Activated CD4-positive, alpha-beta T cell treated with anti-CD3 and anti-CD28 coated beads for 24 hours (primary cell): ENCODE results near the gene TANC1.

Experiments
- DNase-seq, 2 donors: peaks; one replicate each; pipeline ENCODE4 v3.0.0-alpha.2; 2020; ENCODE audit warnings: low read depth in 2 of 2

The TANC1 gene

DNA sequence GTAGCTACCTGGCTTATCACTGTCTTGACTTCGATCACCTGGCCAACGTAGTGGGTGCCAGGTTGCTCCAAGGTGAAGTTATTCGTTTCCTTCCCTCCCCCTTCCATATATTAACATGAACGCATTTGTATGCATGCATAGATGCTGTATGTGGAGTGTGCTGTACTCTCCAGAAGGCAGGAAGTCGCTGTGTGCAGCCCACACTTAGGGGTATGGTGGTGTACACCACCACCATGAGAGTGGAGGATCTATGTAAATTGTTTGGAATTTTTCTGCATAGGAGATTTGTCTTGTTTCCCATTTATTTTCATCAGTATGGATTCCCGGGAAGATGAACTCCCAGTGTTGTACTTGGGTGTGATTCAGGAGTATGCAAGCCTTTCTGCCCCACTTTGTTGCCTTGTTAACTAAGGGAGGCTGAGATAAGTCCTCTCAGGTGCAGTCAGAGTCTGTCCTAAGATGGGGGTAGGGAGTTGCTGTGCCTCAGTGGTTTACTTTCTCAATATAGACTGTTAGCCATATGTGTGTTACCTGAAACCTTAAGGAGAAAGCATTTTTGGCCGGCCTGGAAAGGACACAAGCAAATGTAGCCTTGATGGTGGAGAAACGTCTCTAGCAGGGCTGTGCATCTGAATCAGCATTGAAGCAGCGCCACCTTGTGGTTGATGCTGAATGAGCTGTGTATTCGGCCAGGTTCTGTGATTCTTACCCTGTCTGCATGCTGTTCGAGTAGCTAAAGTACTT is 149.8 kb downstream of the TANC1 start:
- DNase-seq: peak; percentile 69 to 73

DNA sequence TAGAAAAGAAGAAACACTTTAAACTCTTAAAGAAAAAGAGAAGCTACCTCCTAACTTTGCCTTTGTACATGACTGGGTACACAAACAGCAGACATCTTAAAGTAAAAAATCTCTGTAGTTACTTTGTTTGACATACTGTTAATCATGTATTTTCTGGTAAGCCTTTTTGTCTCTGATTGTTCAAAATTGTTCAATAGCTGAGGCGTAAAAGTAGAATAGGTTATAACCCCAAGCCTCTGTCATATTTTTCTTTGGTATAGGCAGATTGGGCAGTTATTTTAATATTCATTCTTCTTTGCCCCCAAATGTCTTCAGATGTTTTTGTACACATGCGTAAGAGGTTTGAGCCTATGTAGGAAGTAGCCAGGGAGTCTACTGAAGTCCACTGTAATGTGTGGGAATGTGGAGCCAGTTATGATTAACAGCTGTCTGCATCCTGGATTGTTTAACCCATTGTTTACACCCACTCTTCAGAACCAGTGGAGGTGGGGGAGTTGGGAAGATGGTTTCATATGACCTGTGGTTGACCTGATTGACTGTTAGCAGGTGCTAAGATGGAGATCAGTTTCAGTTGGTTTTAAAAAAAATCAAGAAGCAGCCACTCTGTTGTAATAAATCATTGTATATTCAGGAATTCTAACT is 150.5 kb downstream of the TANC1 start:
- no peak for DNase-seq

DNA sequence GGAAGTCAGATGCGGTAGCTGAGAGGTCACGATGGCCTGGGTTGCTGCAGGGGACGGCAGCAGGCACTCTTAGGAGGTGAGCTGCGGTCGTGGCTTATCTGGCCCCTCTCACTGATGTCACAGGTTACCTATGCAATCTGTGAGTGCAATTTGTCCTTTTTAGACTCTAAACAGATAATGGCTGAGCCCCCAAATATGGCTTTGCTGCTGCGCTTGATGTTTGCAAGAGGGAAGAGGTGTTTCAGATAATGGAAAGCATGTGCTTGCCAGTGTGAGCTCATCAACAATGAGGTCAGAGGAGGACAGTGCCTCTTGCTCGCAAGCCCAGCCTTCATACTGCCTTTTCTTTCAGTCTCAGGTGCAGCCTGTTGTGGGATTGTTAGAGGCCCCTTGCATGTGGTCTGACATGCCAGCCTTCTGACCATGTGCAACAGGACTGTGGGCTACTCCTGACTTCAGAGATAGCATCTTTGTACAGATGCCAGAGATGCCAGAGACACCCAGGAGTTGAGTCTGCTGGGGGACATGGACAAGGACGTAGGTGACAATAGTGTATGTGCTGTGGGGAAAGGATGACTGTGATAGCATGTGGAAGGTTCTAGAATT is 151.3 kb downstream of the TANC1 start:
- DNase-seq: no peak

DNA sequence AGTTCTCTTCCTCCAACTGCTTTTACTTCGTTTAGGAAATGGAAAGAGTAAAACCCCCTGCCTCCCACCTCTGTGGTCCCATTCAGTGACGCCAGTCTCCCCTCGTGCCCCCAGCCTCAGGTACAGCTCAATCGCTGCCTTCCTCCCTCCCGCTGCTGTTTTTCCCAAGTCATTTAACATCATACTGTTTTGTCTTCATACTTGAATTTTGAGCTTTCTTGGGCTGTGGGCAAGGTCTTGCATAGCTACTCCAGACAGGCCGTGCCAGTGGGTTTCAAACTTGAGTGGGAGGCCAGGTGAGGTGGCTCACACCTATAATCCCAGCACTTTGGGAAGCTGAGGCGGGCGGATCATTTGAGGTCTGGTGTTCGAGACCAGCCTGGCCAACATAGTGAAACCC is 155.3 kb downstream of the TANC1 start:
- no peak for DNase-seq

DNA sequence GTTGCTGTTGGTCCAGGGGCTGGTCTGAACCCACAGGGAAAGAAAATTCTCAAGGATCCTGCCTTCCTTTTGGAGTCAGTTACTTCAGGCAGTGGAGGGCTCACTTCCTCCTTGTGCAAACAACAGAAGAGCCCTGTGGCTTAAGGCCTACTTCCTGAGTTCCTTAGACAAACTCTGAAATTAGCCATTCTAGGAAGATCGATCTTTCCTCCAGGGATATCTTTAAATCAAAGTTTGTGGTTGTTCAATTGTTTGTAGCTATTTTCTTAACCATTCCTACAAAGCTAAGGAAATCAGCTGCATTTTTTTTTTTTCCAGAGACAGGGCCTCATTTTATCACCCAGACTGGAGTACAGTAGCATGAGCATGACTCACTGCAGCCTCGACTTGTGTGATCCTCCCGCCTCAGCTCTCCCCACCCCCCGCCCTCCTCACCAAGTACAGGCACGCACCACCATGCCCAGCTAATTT is 156.0 kb downstream of the TANC1 start:
- DNase-seq: peak in 1 of 2 donors; percentile 20

DNA sequence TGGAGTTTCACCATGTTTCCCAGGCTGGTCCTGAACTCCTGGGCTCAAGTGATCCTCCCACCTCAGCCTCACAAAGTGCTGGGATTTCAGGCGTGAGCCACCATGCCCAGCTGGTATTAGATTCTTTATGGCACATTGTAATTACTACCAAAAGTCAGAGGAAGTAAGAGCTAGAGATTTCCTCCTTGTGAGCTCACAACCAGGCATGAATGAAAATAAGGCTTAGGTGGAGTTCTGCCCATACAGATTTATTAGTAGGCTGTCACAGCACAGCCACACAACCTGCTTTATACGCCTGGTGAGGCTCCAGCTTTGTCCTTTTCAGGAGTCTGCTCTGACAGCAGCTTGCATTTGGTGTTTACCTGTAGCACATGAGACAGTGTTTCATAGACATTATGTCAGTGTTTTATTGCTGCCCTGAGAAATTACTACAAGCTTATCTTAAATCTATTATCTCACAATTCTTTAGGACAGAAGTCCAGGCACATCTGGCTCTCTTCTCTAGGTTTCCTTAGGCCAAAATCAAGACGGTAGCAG is 156.6 kb downstream of the TANC1 start:
- no peak for DNase-seq

DNA sequence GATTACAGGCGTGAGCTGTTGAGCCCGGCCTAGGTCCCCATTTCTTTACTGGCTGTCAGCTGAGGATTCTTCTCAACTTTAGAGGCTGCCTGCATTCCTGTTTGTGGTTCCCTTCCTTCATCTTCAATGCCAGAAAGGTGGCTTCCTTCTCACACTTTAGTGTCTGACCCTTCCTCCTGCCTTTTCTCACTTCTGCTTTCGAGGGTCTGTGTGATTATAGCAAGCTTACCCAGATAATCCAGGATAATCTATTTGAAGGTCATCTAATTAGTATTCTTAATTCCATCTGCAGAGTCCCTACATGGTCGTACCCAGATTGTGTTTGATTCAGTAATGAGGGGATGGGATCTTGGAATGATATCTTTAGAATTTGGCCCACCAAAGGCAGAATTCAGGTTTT is 157.4 kb downstream of the TANC1 start:
- no peak for DNase-seq

DNA sequence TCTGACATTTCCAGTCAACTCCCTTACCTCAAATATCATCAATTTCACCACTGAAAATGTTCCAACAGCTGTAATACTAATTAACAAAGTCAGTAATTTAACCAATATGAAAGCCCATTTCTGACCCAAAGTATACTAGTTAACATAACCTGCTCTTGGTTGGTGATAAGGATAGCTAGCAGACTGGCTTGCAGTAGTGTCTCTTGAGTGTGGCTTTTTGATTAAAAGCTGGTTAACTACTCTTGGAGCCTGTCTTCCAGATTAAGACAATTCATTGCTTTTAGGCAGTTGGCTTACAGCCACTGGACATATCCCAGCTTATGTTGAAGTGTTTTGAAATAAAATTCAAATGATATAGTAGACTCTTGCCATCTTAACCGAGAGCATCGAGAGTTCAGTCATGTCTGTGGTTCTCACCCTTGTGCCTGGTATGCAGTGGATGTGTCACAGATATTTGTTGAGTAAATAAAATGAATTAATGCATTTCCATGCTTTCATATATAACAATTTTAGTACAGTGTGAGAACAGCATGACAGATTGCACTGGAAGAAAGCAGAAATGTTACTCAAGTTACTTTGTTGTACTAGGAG is 158.1 kb downstream of the TANC1 start:
- DNase-seq: no peak

DNA sequence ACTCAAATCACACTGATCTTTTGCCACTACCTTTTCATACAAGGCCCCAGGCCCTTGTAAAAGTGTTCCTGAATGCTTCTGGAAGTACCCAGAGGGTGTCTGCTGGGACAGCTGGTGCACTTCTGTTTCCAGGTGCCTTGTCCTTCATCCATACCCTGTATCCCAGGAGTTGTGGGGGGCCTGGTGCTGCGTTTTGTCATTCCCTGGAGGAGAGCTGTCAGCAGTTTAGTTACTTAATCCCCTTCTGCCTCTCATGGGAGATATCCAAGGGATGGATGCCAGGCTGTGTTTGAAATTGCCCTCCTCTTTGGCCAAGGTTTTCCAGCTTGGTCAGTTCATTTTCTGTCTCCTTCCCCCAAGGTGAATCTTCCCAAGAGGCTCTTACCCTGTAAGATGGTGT is 159.8 kb downstream of the TANC1 start:
- no peak for DNase-seq

DNA sequence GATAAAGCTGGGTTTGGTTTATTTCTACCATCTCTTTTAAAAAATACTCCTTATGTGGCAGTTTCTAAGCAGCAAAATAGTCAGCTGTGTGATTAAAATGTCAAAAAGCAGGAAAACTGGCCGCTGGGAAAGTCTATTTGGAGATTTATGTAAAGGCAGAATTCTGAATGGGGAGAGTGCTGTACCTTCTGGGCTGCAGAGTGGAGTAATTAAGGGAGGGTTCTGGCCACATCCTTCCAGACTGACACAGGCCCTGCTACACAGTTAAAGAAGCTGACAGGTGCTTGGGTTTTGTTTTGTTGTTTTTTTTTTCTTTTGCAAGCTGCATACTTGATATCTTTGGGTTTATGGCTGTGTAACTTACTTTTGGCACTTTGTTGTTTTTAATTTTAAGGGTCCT is 160.8 kb downstream of the TANC1 start:
- no peak for DNase-seq

DNA sequence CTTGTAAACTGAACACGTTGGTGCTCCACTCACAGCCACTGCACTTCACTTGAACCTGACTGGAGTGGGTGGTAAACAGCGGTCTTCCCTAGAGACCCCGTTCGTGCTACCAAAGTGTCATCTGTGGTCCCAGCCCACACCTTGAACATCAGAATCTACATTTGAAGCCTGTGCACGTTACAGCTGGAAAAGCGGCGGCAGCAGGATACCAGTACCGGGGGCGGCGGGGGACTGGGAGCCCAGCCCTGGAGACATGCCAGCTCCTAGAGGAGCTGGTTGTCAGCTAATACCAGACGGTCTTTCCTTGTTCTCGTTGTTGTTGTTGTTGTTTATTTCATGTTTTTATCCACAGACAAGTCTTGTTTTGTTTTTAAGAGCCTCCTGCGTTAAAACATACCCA is 161.4 kb downstream of the TANC1 start:
- DNase-seq: no peak

DNA sequence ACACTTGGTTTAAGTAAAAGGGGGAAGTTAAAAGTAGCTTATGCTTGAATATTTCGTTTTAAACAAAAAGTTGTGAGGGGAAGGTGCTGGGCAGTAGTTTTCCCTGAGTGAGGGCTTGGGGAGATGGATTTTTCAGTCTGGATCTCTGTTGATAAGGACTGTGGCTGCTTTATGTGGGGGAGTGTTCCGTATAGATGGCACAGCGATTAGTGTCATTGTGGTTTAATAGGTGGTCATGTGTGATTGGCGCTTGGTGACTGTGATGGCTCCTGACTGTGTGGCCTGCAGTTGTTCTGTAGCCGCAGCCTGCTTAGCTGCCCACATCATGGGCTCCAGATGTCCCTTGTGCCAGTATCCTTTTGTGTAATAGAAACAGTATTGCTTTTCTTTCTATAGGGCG is 161.9 kb downstream of the TANC1 start:
- DNase-seq: no peak

DNA sequence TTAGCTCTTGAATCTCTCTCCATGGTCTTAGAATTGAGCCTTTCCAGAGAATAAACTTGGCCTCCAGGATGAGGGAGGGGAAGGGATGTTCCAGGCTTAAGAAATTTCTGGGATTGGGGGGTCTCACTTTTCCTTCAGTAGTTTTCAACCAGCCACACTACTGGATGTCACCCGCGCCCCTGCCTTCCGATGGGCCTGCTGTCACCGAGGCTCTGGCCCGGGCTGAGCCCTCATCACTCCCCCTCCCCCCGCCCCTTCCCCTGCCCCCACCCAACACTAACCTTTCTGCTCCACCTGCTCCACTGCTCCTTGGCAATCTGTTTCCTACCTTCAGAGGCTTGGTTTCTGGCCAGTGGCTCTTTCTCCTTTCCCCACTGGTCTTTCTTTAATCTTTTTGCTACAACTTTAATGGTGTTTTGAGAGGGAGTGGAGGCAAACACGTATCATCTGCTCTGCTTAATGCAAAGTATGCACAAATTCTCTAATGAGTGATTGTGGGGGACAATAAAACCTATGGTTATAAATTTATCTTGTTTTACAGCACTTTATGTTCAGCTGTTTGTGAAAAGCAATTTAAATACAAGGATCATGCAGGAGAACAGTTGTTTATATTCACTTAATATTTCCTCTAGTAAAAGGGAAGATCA is 162.9 kb downstream of the TANC1 start:
- DNase-seq: no peak

DNA sequence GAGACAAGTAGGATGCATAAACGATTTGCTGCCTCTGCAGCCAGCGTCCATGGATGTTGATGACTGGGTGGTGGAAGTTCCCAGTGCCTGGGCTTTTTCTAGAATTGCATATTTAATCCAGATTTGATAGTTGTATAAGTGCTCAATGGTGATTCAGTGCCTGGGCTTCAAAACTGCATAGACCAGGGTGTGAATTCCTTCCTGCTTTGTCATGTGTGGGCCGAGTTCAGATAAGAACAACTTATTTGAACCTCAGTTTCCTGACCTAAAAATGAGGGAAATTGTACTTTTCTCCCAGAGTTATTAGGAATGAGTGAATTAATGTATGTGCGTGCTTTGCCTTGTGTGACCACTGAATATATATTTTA is 163.5 kb downstream of the TANC1 start:
- DNase-seq: no peak

DNA sequence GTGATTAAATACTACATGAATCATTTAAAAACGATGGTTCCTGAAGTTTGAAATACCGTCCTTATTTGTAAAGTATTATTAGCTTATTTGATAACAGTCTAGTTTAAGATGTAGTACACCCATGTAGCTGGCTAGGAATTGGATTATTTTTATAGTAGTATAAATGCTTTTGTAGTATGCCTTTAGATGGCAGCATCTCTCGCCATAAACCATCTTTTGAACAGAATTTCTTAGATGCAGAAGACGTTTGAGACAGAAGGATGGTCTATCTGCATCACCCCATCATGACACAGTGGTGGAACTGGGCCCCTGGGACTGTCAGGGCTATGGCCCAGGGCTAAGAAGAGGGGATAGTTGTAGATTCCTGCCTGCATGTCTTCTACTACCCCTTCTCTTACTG is 165.4 kb downstream of the TANC1 start:
- DNase-seq: no peak

DNA sequence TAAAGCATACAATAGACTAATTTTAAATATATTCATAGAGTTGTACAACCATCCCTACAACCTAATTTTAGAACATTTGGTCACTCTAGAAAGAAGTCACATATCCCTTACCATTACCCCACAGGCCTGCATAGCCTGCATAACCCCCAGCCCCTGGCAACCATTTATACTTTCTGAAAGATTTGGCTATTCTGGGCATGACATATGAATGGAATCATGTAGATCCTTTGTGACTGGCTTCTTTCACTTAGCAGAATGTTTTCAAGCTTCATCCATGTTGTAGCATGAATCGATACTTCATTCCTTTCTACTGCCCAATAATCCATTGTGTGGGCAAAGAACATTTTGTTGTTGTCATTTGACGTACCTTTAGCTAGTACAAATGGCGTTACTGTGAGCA is 166.5 kb downstream of the TANC1 start:
- DNase-seq: no peak

DNA sequence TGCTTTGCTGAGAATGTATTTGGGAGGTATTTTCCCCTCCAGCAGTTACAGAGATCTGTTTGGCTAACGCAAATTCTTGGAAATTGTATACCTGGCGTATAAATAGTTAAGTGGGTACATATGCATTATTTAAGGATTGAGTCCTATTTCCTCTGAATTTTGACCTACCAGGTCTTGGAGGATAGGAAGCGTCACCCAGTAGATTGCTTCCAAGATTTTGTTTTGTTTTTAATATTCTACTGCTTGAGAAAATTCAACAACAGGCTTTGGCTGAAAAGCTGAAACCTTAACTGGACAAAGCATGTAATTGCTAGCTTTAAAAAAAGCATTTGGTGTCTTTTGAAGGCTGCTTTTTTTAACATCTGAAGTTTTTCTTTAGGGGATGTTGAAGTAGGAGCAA is 168.0 kb downstream of the TANC1 start:
- no peak for DNase-seq

DNA sequence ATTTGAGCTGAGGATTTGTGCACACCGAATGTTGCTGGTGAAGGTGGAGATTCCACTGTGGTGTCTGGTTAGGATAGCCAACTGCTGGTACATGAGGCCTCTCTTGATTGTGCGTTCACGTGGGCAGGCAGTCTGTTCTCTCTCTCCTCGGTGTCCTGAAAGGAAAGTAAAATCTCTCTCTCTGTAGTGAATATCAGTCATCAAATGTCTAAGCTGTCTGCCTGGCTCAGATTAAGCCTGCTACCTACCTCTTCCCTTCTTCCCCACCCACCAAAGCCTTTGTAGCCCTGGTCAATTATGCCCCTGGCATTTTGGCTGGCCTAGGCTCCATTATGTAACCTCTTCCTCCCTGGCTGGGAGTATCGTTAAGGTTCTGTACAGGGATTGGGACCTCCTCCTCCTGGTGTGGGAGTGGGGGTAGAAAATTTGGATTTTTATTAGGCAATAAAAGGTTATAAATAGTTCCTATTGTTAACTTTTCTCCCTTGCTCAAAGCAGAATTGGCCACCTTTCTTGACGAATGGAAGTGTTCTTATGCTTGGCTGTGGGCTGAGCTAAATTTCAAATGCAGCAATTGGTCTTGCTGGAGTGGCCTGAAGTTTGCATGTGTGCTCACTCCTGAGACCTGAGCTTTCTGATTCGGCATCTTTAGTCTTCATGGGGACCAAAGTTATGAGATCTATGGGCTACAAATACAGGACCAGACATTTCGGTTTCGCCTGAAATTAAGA is 169.2 kb downstream of the TANC1 start:
- no peak for DNase-seq

DNA sequence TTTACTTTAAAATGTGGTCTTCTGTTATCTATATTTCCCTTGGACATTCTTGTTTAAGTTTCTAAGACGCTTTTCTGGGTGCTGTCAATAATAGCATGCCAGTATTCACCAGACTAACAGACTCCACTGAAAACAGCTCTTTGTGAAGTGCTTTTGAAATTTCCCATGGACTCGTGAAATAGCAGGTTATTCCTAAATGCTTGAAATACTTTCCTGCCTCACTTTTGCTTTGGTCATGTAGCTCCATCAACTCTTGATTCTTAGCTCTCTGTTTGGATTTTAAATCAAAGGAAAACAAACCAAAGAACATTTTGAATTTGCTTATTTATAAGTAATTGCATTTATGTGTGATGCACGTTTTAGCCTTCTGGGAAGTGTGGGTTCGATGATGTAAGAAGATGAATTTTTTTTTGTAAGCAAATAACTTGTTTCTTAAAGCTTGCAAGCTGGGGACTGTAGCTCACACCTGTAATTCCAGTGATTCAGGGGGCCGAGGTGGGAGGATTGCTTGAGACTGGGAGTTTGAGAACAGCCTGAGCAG is 170.3 kb downstream of the TANC1 start:
- no peak for DNase-seq

DNA sequence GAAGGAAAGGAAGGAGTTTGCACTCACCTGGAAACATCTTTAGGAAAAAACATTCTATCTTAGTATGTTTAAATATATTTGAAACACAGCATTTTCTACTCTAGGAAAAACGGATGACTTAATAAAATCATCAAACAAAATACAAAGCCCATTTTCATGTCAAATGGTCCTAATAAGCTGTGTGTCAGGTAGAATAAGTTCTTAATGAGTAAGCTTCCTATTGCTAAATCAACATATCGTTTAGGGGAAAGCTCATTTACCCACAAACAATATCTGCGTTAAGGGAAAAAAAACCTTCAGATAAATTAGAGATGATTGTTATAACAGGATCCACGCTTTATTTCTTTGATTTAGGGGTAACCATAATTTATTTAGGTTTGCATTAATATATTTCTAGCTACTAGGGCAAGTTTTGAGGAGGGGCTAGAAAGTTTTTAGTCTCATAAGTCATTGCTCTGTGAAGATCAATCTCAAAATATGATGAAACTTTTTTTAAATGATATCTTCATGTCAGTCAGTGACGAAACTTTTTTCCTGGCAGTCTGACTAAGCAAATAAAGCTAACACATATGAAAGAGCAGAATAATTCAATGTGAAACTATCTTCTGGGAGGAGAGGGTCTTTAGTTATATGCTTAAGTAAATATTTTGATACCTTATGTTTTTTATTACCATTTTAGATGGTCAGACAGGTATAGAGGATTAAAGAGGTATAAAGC is 170.9 kb downstream of the TANC1 start:
- DNase-seq: no peak
